GM18873 (cell line): ENCODE data around the gene TRAF2.

Source experiments
- ATAC-seq: cut with Tn5 transposase; IDR thresholded peaks from one replicate; pipeline ENCODE4 v1.9.1; 2021; ENCODE audit warnings: mild to moderate bottlenecking, moderate library complexity, moderate number of reproducible peaks; ENCODE audit not compliant: unreplicated experiment, low FRiP score

The TRAF2 gene

DNA sequence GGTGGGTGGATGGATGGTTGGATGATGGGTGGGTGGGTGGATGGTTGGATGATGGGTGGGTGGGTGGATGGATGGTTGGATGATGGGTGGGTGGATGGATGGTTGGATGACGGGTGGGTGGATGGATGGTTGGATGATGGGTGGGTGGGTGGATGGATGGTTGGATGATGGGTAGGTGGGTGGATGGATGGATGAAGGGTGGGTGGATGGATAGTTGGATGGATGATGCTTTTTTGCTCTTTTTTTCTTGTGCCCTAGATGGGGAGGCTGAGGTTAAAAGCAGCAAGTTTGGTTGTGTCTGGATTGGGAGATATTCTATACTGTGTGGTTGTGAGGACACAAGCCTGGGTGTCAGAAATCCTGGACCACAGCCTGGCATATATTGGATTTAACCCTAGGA, 71.1 kb downstream of the TRAF2 start:
- ATAC-seq = no peak

- no peak for ATAC-seq
These were observed 71.6 kb downstream of the TRAF2 start for GRCh38 chr9:136957901-136958300.

- no peak for ATAC-seq
These were observed 72.2 kb downstream of the TRAF2 start for GRCh38 chr9:136958473-136958872.

- ATAC-seq = no peak
These were observed 72.9 kb downstream of the TRAF2 start for GRCh38 chr9:136958898-136959850.

DNA sequence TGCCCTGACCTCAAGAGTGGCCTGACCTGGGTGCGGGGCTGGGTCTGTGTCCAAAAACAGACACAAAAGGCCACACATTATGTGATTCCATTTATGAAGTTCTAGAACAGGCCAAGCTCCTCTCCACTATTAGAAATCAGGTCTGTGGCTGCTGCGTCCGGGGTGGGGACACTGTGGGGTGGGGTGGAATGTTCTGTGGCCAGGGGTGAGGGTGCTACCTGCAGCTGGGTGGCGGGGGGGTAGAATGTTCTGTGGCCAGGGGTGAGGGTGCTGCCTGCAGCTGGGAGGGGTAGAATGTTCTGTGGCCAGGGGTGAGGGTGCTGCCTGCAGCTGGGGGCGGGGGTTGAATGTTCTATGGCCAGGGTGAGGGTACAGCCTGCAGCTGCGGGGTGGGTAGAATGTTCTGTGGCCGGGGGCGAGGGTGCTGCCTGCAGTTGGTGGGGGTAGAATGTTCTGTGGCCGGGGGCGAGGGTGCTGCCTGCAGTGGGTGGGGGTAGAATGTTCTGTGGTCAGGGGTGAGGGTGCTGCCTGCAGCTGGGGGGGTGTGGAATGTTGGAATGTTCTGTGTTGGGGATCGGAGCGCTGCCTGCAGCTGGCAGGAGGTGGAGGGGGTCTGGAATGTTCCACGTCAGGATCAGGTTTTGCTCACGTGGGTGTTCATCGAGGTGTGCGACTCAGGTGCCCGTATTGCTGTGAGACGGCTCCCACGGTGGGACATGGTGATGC, 74.1 kb downstream of the TRAF2 start:
- ATAC-seq = no peak

GRCh38 chr9:136960938-136961275, 74.6 kb downstream of the TRAF2 start:
- ATAC-seq = no peak

DNA sequence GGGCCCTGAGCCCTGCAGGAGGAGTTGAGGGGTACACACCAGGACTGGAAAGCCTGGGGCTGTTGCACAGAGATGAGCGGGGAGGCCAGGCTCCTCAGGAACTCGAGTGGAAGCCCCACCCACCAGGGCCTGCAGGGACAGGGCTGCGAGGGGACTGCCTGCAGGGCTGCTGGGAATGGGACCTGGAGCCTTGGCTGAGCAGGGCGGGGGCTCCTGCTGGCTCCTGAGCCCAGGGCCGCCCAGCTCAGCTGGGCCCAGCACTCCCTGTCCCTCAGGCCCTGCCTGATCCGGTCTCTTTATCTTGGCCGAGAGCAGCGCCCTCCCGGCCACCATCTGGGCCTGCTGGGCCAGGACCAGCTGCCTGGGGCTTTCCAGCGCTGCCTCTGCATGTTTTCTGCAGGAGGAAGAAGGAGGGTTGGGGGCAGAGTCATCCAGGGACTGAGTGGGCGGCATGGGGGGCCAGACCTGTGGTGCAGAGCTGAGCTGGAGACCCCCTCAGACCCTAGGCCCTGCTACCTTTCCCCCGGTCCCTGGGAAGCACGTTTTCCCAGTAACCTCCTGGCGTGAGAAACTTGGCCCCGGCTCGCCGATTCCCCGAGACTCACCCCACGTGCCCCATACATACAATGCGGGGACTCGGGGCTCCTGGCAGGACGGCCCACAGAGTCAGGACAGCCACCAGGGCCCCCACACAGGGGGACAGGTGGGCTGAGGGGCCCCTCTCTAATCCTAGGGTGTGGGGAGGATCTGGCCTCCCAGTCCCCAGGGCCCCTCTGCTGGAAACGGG, 75.2 kb downstream of the TRAF2 start:
- ATAC-seq = no peak

DNA sequence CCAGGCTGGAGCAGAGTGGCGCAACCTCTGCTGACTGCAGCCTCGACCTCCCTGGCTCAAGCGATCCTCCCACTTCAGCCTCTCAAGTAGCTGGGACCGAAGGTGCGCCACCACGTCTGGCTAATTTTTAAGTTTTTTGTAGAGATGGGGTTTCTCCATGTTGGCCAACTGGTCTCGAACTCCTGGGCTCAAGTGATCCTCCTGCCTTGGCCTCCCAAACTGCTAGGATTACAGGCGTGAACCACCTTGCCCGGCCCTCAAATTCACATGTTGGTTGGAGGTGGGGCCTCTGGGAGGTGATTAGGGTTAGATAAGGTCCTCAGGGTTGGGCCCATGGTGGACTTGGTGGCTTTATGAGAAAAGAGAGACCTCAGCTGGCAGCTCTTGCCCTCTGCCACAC, 75.8 kb downstream of the TRAF2 start:
- ATAC-seq = no peak

- ATAC-seq = no peak
These were observed 76.5 kb downstream of the TRAF2 start for GRCh38 chr9:136962701-136963248.

DNA sequence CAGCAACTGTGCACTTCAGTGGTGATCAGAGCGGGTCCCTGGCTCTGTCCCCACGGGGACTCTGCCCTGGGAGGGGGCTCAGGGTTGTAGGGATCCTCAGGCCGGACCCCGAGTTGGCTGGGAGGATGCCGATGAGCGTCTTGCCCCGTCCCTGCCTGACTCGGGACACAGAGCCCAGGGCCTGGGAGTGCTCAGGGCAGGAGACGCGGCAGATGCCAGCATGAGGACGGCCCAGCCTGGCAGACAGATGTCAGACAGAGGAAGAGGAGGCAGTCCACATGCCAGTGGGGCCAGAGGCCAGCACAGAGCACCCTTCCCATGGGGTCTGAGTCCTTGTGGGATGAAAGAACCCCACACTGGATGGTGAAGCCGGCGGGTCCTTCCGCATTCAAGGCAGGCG, 77.0 kb downstream of the TRAF2 start:
- ATAC-seq = no peak

DNA sequence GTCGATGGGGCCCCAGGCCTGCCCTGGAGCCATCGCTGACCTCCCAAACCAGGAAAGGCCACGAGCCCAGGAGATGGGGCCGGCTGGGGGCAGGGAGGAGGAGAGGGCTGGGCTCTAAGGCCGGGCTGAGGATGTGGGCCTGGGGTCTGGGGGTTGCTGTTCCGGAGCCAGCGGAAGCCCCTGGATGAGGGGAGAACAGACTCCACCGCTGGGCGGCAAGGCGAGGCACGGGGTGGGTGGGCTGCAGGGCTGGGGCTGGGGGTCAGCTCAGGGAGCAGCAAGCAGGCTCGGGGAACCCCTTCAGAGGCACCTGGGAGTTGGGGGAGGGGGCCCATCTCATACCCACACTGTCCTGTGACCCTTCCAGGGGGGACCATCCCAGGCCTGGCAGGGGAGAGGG, 77.4 kb downstream of the TRAF2 start:
- no peak for ATAC-seq

- ATAC-seq = no peak
These were observed 77.9 kb downstream of the TRAF2 start for GRCh38 chr9:136964171-136964689.

DNA sequence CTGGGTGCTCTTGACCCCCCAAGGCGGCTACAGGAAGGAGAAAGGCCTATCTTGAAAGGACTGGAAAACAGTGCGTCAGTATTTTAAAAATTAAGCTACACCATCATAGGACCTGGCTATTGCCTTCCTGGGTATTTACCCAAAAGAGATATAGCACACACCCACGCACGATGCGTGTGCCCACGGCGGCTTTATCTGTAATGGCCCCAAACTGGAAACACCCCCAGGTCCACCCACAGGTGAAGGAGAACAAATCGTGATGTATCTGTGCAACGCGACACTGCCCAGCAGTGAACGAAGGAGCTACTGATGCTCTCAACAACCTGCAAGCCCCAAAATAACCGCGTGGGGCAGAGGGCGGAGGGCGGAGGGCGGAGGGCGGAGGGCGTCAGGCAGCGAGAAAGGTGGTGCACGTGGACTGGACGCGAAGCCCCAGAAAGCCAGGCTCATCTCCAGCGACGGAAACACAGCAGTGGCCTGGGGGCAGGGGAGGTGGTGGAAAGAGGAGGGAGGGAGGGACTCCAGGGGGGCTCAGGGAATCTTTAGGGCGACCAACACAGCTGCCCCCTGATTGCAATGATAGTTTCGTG, 78.6 kb downstream of the TRAF2 start:
- no peak for ATAC-seq

GRCh38 chr9:136965771-136966484, 79.6 kb downstream of the TRAF2 start:
- ATAC-seq = no peak

DNA sequence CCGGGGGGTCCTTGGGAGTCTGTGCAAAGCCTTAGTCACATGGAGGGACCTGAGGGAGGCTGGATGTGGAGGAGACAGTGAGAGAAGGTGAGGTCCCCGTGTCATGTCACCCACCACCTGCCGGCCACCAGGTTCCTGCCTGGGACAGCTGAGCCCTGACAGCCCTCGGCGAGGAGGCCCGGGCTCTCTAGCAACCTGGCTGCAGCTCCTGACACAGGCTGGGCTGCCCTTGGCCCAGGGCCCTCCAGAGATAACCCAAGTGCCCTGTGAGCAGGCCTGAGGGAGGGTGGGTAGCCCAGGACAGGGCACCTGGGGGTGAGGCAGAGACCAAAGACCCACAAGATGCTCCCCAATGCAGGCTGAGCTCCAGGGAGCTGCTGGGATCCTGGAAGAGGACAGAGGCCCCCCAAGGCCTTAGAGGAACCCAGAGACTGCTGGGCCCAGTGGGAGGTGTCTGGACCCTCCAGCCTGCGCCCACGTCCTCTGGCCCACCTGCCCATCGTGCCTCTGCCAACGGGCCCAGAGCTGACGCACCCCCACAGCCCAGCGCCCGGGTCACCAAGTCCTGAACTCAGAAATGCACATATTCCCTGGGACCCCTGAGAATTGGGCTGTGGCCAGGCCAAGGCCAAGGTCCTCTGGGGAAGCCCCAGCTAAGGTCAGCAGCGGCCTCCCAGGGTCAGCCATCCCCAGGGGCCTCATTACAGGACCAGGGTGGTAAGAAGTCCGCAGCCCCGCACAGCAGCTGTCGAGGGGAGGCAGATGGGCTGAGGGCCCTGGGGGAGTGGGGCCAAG, 82.2 kb downstream of the TRAF2 start:
- ATAC-seq = no peak

- ATAC-seq = no peak
These were observed 82.8 kb downstream of the TRAF2 start for GRCh38 chr9:136969150-136969549.

DNA sequence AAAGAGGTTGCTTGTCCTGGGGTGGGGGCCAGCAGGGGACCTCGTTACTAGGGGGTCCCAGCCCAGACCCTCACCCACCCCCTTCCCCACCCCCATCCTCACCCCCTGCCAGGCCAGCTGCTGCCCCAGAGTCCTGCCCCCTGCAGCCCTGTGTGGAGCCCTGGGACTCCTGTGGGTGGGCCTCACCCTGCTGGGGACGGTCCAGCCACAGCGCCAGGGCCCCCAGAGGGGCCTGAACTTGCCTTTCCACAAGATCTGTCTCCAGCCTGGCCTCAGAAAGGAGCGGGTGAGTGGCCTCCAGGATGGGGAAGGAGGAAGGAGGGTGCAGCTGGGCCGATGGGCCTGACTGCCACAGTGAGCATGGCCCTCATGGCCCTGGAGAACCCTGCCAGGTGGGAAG, 83.5 kb downstream of the TRAF2 start:
- ATAC-seq = no peak

DNA sequence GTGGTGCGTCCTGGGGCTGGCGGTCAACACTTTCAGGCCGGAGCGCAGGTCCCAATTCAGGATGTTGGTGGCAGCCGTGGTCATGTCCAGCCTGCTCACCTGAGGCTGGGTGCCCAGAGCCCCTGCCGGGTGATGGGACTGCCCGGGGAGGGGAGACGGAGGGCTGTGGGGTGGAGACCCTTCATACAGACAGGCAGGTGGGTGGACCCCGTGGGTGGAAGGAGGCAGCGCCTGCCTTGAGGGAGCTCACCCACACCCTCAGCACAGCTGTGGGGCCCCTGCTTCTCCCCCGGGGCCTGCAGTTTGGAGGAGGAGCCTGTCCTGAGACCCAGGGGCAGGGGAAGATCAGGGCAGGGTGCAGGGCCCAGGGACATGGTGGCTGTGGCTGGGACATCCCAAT, 84.0 kb downstream of the TRAF2 start:
- ATAC-seq = no peak

- no peak for ATAC-seq
These were observed 85.4 kb downstream of the TRAF2 start for GRCh38 chr9:136971746-136972145.
